ENCODE results near the gene TRIM5. TPM values are rescaled to one million over a fixed set of nuclear protein-coding genes. Genes with fewer than 3 reads are reported as not detected.
"Not testable (repeated sequence)": the region's sequence is repeated elsewhere in the genome, so short reads cannot be mapped to it uniquely, and the experiment has no call there.

Gene TRIM5
- total and polyA plus RNA-seq, 12 donors = 8.2 to 36.4 (median 30.7) TPM

- WGBS, 4 donors = 51 to 63% (median 55%) methylated on average over 7 of the region's 7 CpGs
- DNase-seq; intact Hi-C loops (cut with DNase I); H3K4me1 ChIP-seq (replicated peaks in 1 of 2); H3K9me3 ChIP-seq (replicated peaks in 1 of 3); H3K27me3 ChIP-seq: not testable (repeated sequence)
- Histone ChIP-seq H3K4me3 (peak overlapping the region in 2 of 4 donors; percentile 36 to 57), H3K27ac (peak overlapping the region in 4 of 5 donors; percentile 93 to 98 (median 96)), H3K36me3 (replicated peaks in 1 of 2) (peaks cover 0 to 13% of the 10 kb centered on the region in 2 donors)
- TF ChIP-seq POLR2A (IDR thresholded peaks at IDR 0.05) = peak in 1 of 2 donors; percentile 37
These were observed 1.3 kb downstream of the TRIM5 start for GRCh38 chr11:5683620-5684019.

- H3K36me3 ChIP-seq (replicated peaks in 1 of 2) = peaks cover 0 to 19% of the 10 kb centered on the region in 2 donors
- WGBS, 4 donors = 82 to 97% (median 87%) methylated on average over 13 to 32 of the region's 33 CpGs; no CpG with 5 or more reads in 1 of the 4 donors
- intact Hi-C loops (cut with DNase I); H3K27me3 ChIP-seq; H3K27ac ChIP-seq; H3K4me3 ChIP-seq; H3K4me1 ChIP-seq (replicated peaks in 1 of 2); H3K9me3 ChIP-seq (replicated peaks in 1 of 3); DNase-seq: not testable (repeated sequence)
These were observed 1.9 kb downstream of the TRIM5 start for GRCh38 chr11:5682890-5683441.

GRCh38 chr11:5679811-5680210 lies 5.1 kb downstream of the TRIM5 start:
- TF ChIP-seq CTCF (IDR thresholded peaks at IDR 0.05) = no peak
- no peak for TF ChIP-seq POLR2A (IDR thresholded peaks at IDR 0.05)
- H3K36me3 ChIP-seq (replicated peaks in 1 of 2) = peaks cover 0 to 23% of the 10 kb centered on the region in 2 donors
- no peaks in the 10 kb centered on the region for H3K9me3 ChIP-seq (replicated peaks in 1 of 3)
- no peak for DNase-seq
- no peak overlapping the region for H3K27ac ChIP-seq
- 93 to 97% (median 96%) methylated on average over 5 to 7 of the region's 7 CpGs for WGBS, 4 donors
- intact Hi-C loops (cut with DNase I) = no loop called here
- no peaks in the 10 kb centered on the region for H3K27me3 ChIP-seq
- no peaks in the 10 kb centered on the region for H3K4me1 ChIP-seq (replicated peaks in 1 of 2)
- no peak overlapping the region for H3K4me3 ChIP-seq

- Histone ChIP-seq H3K9me3 (replicated peaks in 1 of 3) (no peaks in the 10 kb centered on the region), H3K4me3 (no peak overlapping the region), H3K27me3 (no peaks in the 10 kb centered on the region), H3K36me3 (replicated peaks in 1 of 2) (peaks cover 0 to 22% of the 10 kb centered on the region in 2 donors), H3K4me1 (replicated peaks in 1 of 2) (peaks cover 0 to 7% of the 10 kb centered on the region in 2 donors), H3K27ac (no peak overlapping the region)
- no peak for TF ChIP-seq POLR2A (IDR thresholded peaks at IDR 0.05)
- TF ChIP-seq CTCF (IDR thresholded peaks at IDR 0.05) = no peak
- no peak for DNase-seq
- WGBS, 4 donors = 96 to 100% (median 97%) methylated on average over 4 of the region's 4 CpGs
- intact Hi-C loops (cut with DNase I) = no loop called here
These were observed 10.5 kb downstream of the TRIM5 start for GRCh38 chr11:5674391-5674790.

- Histone ChIP-seq H3K27me3 (no peaks in the 10 kb centered on the region), H3K4me1 (replicated peaks in 1 of 2) (peaks cover 0 to 7% of the 10 kb centered on the region in 2 donors), H3K36me3 (replicated peaks in 1 of 2) (peaks cover 0 to 16% of the 10 kb centered on the region in 2 donors), H3K27ac (no peak overlapping the region), H3K9me3 (replicated peaks in 1 of 3) (no peaks in the 10 kb centered on the region), H3K4me3 (no peak overlapping the region)
- no peak for DNase-seq
- intact Hi-C loops (cut with DNase I) = no loop called here
- TF ChIP-seq CTCF (IDR thresholded peaks at IDR 0.05) (no peak), POLR2A (IDR thresholded peaks at IDR 0.05) (no peak)
These were observed 13.0 kb downstream of the TRIM5 start for GRCh38 chr11:5671831-5672230.

Data from adrenal gland (tissue), 12 donors.